ENCODE data around the gene CCDC9B.

Gene CCDC9B

GRCh38 chr15:40290545-40290917 is 50.2 kb downstream of the CCDC9B start:
- no peak for DNase-seq (ENCODE audit: low read depth)

- no peak for DNase-seq (ENCODE audit: low read depth)
These were observed 51.5 kb downstream of the CCDC9B start for GRCh38 chr15:40289140-40289775.

GRCh38 chr15:40287968-40288367 is 52.8 kb downstream of the CCDC9B start:
- no peak for DNase-seq (ENCODE audit: low read depth)

GRCh38 chr15:40287505-40287904 is 53.2 kb downstream of the CCDC9B start:
- DNase-seq (ENCODE audit: low read depth) = no peak

- DNase-seq (ENCODE audit: low read depth) = no peak
These were observed 53.9 kb downstream of the CCDC9B start for GRCh38 chr15:40286794-40287193.

GRCh38 chr15:40286061-40286532 is 54.6 kb downstream of the CCDC9B start:
- DNase-seq (ENCODE audit: low read depth) = no peak

GRCh38 chr15:40285554-40286011 is 55.2 kb downstream of the CCDC9B start:
- no peak for DNase-seq (ENCODE audit: low read depth)

GRCh38 chr15:40285151-40285550 is 55.6 kb downstream of the CCDC9B start:
- DNase-seq (ENCODE audit: low read depth) = no peak

- no peak for DNase-seq (ENCODE audit: low read depth)
These were observed 57.0 kb downstream of the CCDC9B start for GRCh38 chr15:40283615-40284300.

GRCh38 chr15:40282869-40283614 is 57.7 kb downstream of the CCDC9B start, which contains the start of gene ANKRD63:
TSS of gene ANKRD63 (minus strand) at chr15:40283064. CDS start at chr15:40282586, 478 bp downstream.
- no peak for DNase-seq (ENCODE audit: low read depth)

GRCh38 chr15:40282147-40282868 is 58.4 kb downstream of the CCDC9B start:
- DNase-seq (ENCODE audit: low read depth) = peak; percentile 38

- no peak for DNase-seq (ENCODE audit: low read depth)
These were observed 59.0 kb downstream of the CCDC9B start for GRCh38 chr15:40281801-40282146.

All from activated T-helper 1 cell treated with Interleukin-2 at 50 U/mL for 16 hours (primary cell).